Loucy (cell line): ENCODE results near the gene KYNU.

ENCODE experiments used
- H2AFZ ChIP-seq: fragments of 200-600 bp; sonication (generic); 2 replicates; pipeline ENCODE4 v1.6.0; 2016; ENCODE audit warnings: antibody characterized with exemption, mild to moderate bottlenecking, low read length, moderate library complexity
- H3F3A ChIP-seq: fragments of 200-600 bp; 2 replicates; pipeline ENCODE4 v1.6.0; 2016; ENCODE audit warnings: antibody characterized with exemption, low read depth, mild to moderate bottlenecking
- H3K27me3 ChIP-seq: fragments of 200-600 bp; sonication (generic); 2 replicates; pipeline ENCODE4 v1.6.1; 2014; ENCODE audit warnings: low read length, mild to moderate bottlenecking; ENCODE audit not compliant: insufficient read depth, poor library complexity, severe bottlenecking
- H3K36me3 ChIP-seq: fragments of 200-600 bp; sonication (generic); 2 replicates; pipeline ENCODE4 v1.6.1; 2016; ENCODE audit warnings: low read length; ENCODE audit not compliant: insufficient read depth
- H3K4me1 ChIP-seq: fragments of 200-600 bp; sonication (generic); 2 replicates; pipeline ENCODE4 v1.5.1; 2014; ENCODE audit warnings: low read length, mild to moderate bottlenecking; ENCODE audit not compliant: insufficient read depth, poor library complexity, severe bottlenecking
- H3K4me2 ChIP-seq: fragments of 200-600 bp; sonication (generic); 2 replicates; pipeline ENCODE4 v1.6.0; 2014; ENCODE audit warnings: antibody characterized with exemption, low read length, low read depth, mild to moderate bottlenecking; ENCODE audit not compliant: poor library complexity, severe bottlenecking
- H3K4me3 ChIP-seq: fragments of 200-600 bp; sonication (generic); 2 replicates; pipeline ENCODE4 v1.5.1; 2014; ENCODE audit warnings: low read length, mild to moderate bottlenecking, mixed read lengths; ENCODE audit not compliant: poor library complexity, severe bottlenecking
- H3K79me2 ChIP-seq: fragments of 200-600 bp; sonication (generic); 2 replicates; pipeline ENCODE4 v1.6.1; 2014; ENCODE audit warnings: low read length; ENCODE audit not compliant: insufficient read depth
- H3K9ac ChIP-seq: fragments of 200-600 bp; sonication (generic); 2 replicates; pipeline ENCODE4 v1.6.0; 2014; ENCODE audit warnings: mild to moderate bottlenecking, low read depth, low read length, moderate library complexity; ENCODE audit not compliant: poor library complexity, severe bottlenecking
- H3K9me2 ChIP-seq: fragments of 200-600 bp; sonication (generic); replicated peaks from 2 replicates; pipeline ENCODE4 v1.6.1; 2016; ENCODE audit warnings: low read depth, low read length, mixed read lengths
- H3K9me3 ChIP-seq: fragments of 200-600 bp; sonication (generic); 2 replicates; pipeline ENCODE4 v1.6.1; 2014; ENCODE audit warnings: mild to moderate bottlenecking, antibody characterized with exemption, low read length, low read depth; ENCODE audit not compliant: insufficient read depth
- H4K20me1 ChIP-seq: fragments of 200-600 bp; sonication (generic); 2 replicates; pipeline ENCODE4 v1.6.0; 2014; ENCODE audit warnings: antibody characterized with exemption, low read length, mild to moderate bottlenecking; ENCODE audit not compliant: insufficient read depth, poor library complexity, severe bottlenecking
- EZH2phosphoT487 ChIP-seq: fragments of 200-600 bp; IDR thresholded peaks from 2 replicates; pipeline ENCODE4 v1.6.1; 2018; ENCODE audit warnings: antibody characterized with exemption, mild to moderate bottlenecking, moderate library complexity, borderline replicate concordance
- TF ChIP-seq, protein P1 (sequence below): fragments of 200-600 bp; sonication (generic); conservative IDR thresholded peaks from 2 replicates; pipeline ENCODE4 v1.5.1; 2014; ENCODE audit warnings: mild to moderate bottlenecking, antibody characterized with exemption, low read length

Gene KYNU

DNA sequence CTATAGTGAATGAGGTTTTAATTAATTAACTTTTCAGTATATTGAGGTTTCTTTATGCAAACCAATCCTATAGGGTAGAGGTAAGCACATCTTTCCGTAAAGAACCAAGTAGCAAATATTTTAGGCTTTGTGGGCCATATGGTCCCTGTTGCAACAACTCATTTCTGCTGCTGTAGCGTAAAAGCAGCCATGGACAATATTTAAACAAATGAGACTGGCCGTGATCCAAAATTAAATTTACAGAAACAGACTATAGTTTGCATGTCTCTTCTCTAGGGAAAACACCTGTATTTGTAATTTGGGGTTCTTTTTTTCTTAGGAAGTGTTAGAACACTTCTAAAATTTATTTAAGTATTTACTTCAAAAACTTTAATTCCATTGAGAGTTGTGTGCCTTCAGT is 104.3 kb downstream of the KYNU start:
- Histone ChIP-seq H3K27me3 (no peaks in the 10 kb centered on the region), H3K9me2 (no peaks in the 10 kb centered on the region), H2AFZ (no peak overlapping the region), H3K79me2 (no peaks in the 10 kb centered on the region), H3K36me3 (no peaks in the 10 kb centered on the region), H3F3A (no peaks in the 10 kb centered on the region), H3K9ac (no peak overlapping the region), H3K4me1 (no peaks in the 10 kb centered on the region), H3K9me3 (no peaks in the 10 kb centered on the region), H3K4me2 (no peak overlapping the region), H4K20me1 (no peaks in the 10 kb centered on the region), H3K4me3 (no peak overlapping the region)
- TF ChIP-seq, protein P1, sequence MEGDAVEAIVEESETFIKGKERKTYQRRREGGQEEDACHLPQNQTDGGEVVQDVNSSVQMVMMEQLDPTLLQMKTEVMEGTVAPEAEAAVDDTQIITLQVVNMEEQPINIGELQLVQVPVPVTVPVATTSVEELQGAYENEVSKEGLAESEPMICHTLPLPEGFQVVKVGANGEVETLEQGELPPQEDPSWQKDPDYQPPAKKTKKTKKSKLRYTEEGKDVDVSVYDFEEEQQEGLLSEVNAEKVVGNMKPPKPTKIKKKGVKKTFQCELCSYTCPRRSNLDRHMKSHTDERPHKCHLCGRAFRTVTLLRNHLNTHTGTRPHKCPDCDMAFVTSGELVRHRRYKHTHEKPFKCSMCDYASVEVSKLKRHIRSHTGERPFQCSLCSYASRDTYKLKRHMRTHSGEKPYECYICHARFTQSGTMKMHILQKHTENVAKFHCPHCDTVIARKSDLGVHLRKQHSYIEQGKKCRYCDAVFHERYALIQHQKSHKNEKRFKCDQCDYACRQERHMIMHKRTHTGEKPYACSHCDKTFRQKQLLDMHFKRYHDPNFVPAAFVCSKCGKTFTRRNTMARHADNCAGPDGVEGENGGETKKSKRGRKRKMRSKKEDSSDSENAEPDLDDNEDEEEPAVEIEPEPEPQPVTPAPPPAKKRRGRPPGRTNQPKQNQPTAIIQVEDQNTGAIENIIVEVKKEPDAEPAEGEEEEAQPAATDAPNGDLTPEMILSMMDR, result no peak
- no peak for TF ChIP-seq EZH2phosphoT487

DNA sequence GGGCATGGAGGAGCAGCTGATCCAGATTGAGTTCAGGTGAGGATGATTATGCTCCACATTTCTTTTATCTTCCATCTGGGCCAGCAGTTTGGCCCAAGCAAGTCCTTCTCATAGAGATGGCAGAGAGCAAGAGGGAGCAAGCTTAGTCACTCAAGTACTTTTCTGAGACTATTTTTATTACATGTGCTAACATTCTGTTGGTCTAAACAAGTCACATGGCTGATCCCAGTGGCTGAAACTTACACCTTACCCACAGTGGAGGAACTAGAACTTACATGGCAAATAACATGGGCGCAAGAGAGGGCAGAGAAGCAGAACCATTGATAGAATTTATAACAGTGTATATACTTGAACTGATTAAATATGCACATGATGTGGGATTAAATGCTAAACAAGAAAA is 105.7 kb downstream of the KYNU start:
- TF ChIP-seq, protein P1, result no peak
- TF ChIP-seq EZH2phosphoT487, result no peak
- H3K4me2 ChIP-seq, result no peak overlapping the region

DNA sequence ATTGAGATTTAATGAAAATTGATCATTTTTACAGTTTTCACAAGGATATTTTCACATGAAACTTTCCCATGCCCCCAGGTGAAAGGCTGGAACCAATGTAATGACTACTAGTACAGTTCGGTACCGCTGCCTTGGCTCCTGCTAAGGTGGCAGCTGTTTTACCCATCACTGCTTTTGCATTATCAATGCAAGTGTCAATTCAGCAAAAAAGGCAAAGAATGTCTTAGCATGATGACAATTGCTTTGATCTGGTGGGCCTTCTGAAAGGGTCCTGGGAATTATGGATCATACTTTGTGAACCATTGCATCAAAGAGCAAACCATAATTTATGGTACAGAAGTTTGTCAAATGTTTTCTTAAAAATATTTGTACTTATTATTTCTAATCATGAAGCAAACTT is 107.2 kb downstream of the KYNU start:
- Histone ChIP-seq H3K9ac (no peak overlapping the region), H3K27me3 (no peaks in the 10 kb centered on the region), H3K79me2 (no peaks in the 10 kb centered on the region), H3F3A (no peaks in the 10 kb centered on the region), H3K9me2 (no peaks in the 10 kb centered on the region), H2AFZ (no peak overlapping the region), H3K9me3 (no peaks in the 10 kb centered on the region), H4K20me1 (no peaks in the 10 kb centered on the region), H3K4me2 (no peak overlapping the region), H3K36me3 (no peaks in the 10 kb centered on the region), H3K4me1 (peaks cover 3% of the 10 kb centered on the region), H3K4me3 (no peak overlapping the region)
- TF ChIP-seq, protein P1, result no peak
- no peak for TF ChIP-seq EZH2phosphoT487

More for the DNA sequence above, 105.7 kb downstream of the KYNU start:
- H3K9me3 ChIP-seq, result no peaks in the 10 kb centered on the region
- H3K27me3 ChIP-seq, result no peaks in the 10 kb centered on the region
- H2AFZ ChIP-seq, result peak overlapping the region; percentile 46; the same call in 1 of the 2 replicates
- no peaks in the 10 kb centered on the region for H3K36me3 ChIP-seq
- H3K9me2 ChIP-seq, result no peaks in the 10 kb centered on the region
- H3K4me1 ChIP-seq, result no peaks in the 10 kb centered on the region
- no peaks in the 10 kb centered on the region for H3F3A ChIP-seq
- no peak overlapping the region for H3K9ac ChIP-seq
- H4K20me1 ChIP-seq, result no peaks in the 10 kb centered on the region
- H3K4me3 ChIP-seq, result no peak overlapping the region
- no peaks in the 10 kb centered on the region for H3K79me2 ChIP-seq
